ENCODE data around the gene RHOJ. TPM values are rescaled to one million over a fixed set of nuclear protein-coding genes. Genes with fewer than 3 reads are reported as not detected.

The RHOJ gene
- total and polyA plus RNA-seq, 4 donors, result 1.0 to 1.7 (median 1.2) TPM

GRCh38 chr14:63295231-63295685 is 91.0 kb downstream of the RHOJ start:
- Histone ChIP-seq H3K9ac (ENCODE audit: low read depth in 1 of 2, low read length in 2 of 2) (no peak overlapping the region), H3K4me1 (ENCODE audit: control insufficient read depth in 4 of 4, insufficient read depth in 4 of 4, low read length in 3 of 4) (no peaks in the 10 kb centered on the region), H3K27me3 (ENCODE audit: control insufficient read depth in 4 of 4, insufficient read depth in 4 of 4, low read length in 3 of 4) (peaks cover 0 to 8% (median 0%) of the 10 kb centered on the region in 4 donors), H3K4me3 (ENCODE audit: low read depth in 1 of 3, low read length in 3 of 3) (no peak overlapping the region), H3K9me3 (ENCODE audit: control insufficient read depth in 4 of 4, low read length in 3 of 4) (no peaks in the 10 kb centered on the region), H3K36me3 (ENCODE audit: control insufficient read depth in 4 of 4, insufficient read depth in 3 of 4, low read depth in 1 of 4, low read length in 3 of 4) (no peaks in the 10 kb centered on the region), H3K27ac (ENCODE audit: low read depth in 1 of 2, low read length in 2 of 2) (no peak overlapping the region)
- no peak for DNase-seq (ENCODE audit: low spot score)
- TF ChIP-seq, protein P1, sequence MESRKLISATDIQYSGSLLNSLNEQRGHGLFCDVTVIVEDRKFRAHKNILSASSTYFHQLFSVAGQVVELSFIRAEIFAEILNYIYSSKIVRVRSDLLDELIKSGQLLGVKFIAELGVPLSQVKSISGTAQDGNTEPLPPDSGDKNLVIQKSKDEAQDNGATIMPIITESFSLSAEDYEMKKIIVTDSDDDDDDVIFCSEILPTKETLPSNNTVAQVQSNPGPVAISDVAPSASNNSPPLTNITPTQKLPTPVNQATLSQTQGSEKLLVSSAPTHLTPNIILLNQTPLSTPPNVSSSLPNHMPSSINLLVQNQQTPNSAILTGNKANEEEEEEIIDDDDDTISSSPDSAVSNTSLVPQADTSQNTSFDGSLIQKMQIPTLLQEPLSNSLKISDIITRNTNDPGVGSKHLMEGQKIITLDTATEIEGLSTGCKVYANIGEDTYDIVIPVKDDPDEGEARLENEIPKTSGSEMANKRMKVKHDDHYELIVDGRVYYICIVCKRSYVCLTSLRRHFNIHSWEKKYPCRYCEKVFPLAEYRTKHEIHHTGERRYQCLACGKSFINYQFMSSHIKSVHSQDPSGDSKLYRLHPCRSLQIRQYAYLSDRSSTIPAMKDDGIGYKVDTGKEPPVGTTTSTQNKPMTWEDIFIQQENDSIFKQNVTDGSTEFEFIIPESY (IDR thresholded peaks at IDR 0.05), result no peak
- TF ChIP-seq FOXA2 (IDR thresholded peaks at IDR 0.05), result no peak
- no peak for TF ChIP-seq EGR1 (IDR thresholded peaks at IDR 0.05; ENCODE audit: low read depth in 2 of 2)
- TF ChIP-seq TAF1 (conservative IDR thresholded peaks at IDR 0.05), result no peak
- no peak for TF ChIP-seq GABPA (IDR thresholded peaks at IDR 0.05 in 1 of 2, conservative IDR thresholded peaks at IDR 0.05 in 1 of 2)
- TF ChIP-seq HNF4G (IDR thresholded peaks at IDR 0.05), result no peak
- no peak for TF ChIP-seq SP1 (IDR thresholded peaks at IDR 0.05)
- no peak for TF ChIP-seq RAD21 (IDR thresholded peaks at IDR 0.05)
- no peak for TF ChIP-seq FOXA1 (IDR thresholded peaks at IDR 0.05)
- TF ChIP-seq, protein P2, sequence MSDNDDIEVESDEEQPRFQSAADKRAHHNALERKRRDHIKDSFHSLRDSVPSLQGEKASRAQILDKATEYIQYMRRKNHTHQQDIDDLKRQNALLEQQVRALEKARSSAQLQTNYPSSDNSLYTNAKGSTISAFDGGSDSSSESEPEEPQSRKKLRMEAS (IDR thresholded peaks at IDR 0.05), result no peak
- TF ChIP-seq HNF4A (conservative IDR thresholded peaks at IDR 0.05), result no peak
- TF ChIP-seq, protein P3, sequence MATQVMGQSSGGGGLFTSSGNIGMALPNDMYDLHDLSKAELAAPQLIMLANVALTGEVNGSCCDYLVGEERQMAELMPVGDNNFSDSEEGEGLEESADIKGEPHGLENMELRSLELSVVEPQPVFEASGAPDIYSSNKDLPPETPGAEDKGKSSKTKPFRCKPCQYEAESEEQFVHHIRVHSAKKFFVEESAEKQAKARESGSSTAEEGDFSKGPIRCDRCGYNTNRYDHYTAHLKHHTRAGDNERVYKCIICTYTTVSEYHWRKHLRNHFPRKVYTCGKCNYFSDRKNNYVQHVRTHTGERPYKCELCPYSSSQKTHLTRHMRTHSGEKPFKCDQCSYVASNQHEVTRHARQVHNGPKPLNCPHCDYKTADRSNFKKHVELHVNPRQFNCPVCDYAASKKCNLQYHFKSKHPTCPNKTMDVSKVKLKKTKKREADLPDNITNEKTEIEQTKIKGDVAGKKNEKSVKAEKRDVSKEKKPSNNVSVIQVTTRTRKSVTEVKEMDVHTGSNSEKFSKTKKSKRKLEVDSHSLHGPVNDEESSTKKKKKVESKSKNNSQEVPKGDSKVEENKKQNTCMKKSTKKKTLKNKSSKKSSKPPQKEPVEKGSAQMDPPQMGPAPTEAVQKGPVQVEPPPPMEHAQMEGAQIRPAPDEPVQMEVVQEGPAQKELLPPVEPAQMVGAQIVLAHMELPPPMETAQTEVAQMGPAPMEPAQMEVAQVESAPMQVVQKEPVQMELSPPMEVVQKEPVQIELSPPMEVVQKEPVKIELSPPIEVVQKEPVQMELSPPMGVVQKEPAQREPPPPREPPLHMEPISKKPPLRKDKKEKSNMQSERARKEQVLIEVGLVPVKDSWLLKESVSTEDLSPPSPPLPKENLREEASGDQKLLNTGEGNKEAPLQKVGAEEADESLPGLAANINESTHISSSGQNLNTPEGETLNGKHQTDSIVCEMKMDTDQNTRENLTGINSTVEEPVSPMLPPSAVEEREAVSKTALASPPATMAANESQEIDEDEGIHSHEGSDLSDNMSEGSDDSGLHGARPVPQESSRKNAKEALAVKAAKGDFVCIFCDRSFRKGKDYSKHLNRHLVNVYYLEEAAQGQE (IDR thresholded peaks at IDR 0.05), result no peak
- no peak for TF ChIP-seq ATF3 (IDR thresholded peaks at IDR 0.05)
- TF ChIP-seq JUND (IDR thresholded peaks at IDR 0.05), result no peak
- TF ChIP-seq NR2F2 (IDR thresholded peaks at IDR 0.05), result no peak
- 74% methylated on average over 8 of the region's 8 CpGs for WGBS

- peaks cover 0 to 7% (median 0%) of the 10 kb centered on the region in 4 donors for H3K27me3 ChIP-seq (ENCODE audit: control insufficient read depth in 4 of 4, insufficient read depth in 4 of 4, low read length in 3 of 4)
- no peaks in the 10 kb centered on the region for H3K4me1 ChIP-seq (ENCODE audit: control insufficient read depth in 4 of 4, insufficient read depth in 4 of 4, low read length in 3 of 4)
- no peak overlapping the region for H3K4me3 ChIP-seq (ENCODE audit: low read depth in 1 of 3, low read length in 3 of 3)
- no peak for DNase-seq (ENCODE audit: low spot score)
- no peaks in the 10 kb centered on the region for H3K36me3 ChIP-seq (ENCODE audit: control insufficient read depth in 4 of 4, insufficient read depth in 3 of 4, low read depth in 1 of 4, low read length in 3 of 4)
- 86% methylated on average over 6 of the region's 6 CpGs for WGBS
- H3K27ac ChIP-seq (ENCODE audit: low read depth in 1 of 2, low read length in 2 of 2), result no peak overlapping the region
- no peaks in the 10 kb centered on the region for H3K9me3 ChIP-seq (ENCODE audit: control insufficient read depth in 4 of 4, low read length in 3 of 4)
- no peak overlapping the region for H3K9ac ChIP-seq (ENCODE audit: low read depth in 1 of 2, low read length in 2 of 2)
- TF ChIP-seq FOXA1 (IDR thresholded peaks at IDR 0.05) (no peak), RXRA (IDR thresholded peaks at IDR 0.05) (no peak), GABPA (IDR thresholded peaks at IDR 0.05 in 1 of 2, conservative IDR thresholded peaks at IDR 0.05 in 1 of 2) (no peak), EGR1 (IDR thresholded peaks at IDR 0.05; ENCODE audit: low read depth in 2 of 2) (no peak), FOXA2 (IDR thresholded peaks at IDR 0.05) (no peak), HNF4G (IDR thresholded peaks at IDR 0.05) (no peak), ATF3 (IDR thresholded peaks at IDR 0.05) (no peak), CTCF (IDR thresholded peaks at IDR 0.05; ENCODE audit: low read depth, low read length, missing input control) (no peak)
- TF ChIP-seq, protein P1 (IDR thresholded peaks at IDR 0.05), result no peak
- TF ChIP-seq, protein P2 (IDR thresholded peaks at IDR 0.05), result no peak
Observed at GRCh38 chr14:63296060-63296563, 91.9 kb downstream of the RHOJ start.

All from liver (tissue), 9 donors.